Right atrium auricular region (tissue), 2 donors: ENCODE data around the gene ETS1. TPM values are rescaled to one million over a fixed set of nuclear protein-coding genes. Genes with fewer than 3 reads are reported as not detected.

Source experiments
- DNase-seq: peaks from one replicate; pipeline ENCODE4 v3.0.0-alpha.2; 2019; ENCODE audit warnings: low spot score
- H3K27ac ChIP-seq, 2 donors: fragments of 200-600 bp; sonication (generic); 1 replicate in 1 of 2; 2 replicates in 1 of 2; pipeline ENCODE4 v1.5.1; 2016 to 2019
- H3K27me3 ChIP-seq, 2 donors: fragments of 200-600 bp; sonication (generic); one replicate each; pipeline versions ENCODE4 v1.5.1 to v1.6.0; 2017 to 2019
- H3K36me3 ChIP-seq: fragments of 200-600 bp; sonication (generic); one replicate; pipeline ENCODE4 v1.5.1; 2016
- H3K4me1 ChIP-seq, 2 donors: fragments of 200-600 bp; sonication (generic); one replicate each; pipeline versions ENCODE4 v1.5.1 to v1.6.0; 2017 to 2019
- H3K4me3 ChIP-seq, 2 donors: fragments of 200-600 bp; sonication (generic); 1 replicate in 1 of 2; 2 replicates in 1 of 2; pipeline ENCODE4 v1.5.1; 2017 to 2019; ENCODE audit warnings: mild to moderate bottlenecking in 1 of 2, moderate library complexity in 1 of 2
- H3K9me3 ChIP-seq, 2 donors: fragments of 200-600 bp; sonication (generic); one replicate each; pipeline ENCODE4 v1.5.1; 2019
- CTCF ChIP-seq, 2 donors: fragments of 200-600 bp; sonication (generic); IDR thresholded peaks; one replicate each; pipeline ENCODE4 v1.5.1; 2019; ENCODE audit warnings: antibody characterized with exemption in 2 of 2
- total RNA-seq, 2 donors: library from RNA; depleted of rRNA; stranded (reverse); fragments of >200 nt; gene quantifications; one replicate each; pipeline ENCODE4 v1.1.0, GENCODE V29; 2016

Gene ETS1
- total RNA-seq, 2 donors from 2014 or later = 37.9 to 46.6 TPM

DNA sequence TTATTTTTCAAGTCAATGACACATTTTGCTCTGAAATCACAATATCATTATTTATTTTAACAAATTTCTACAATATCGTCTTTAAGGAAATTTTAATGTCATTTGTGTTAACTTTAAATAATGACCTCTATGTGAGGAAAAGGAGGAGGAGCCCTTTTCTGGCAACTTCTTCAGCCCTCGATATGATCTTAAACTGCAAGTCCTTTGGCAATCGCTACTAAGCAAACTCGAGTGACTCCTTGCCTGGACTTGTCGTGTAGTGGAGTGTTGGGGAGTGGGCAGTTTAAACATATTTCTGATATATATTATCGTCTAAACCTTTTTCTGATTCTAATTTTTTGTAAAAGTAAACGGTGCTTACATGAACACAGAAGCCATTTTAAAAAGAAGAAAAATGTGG is 16.7 kb downstream of the ETS1 start:
- H3K27ac ChIP-seq = peak overlapping the region in 1 of 2 donors; percentile 36
- H3K27me3 ChIP-seq = no peaks in the 10 kb centered on the region

GRCh38 chr11:128569291-128569690 is 18.1 kb downstream of the ETS1 start:
- H3K36me3 ChIP-seq = no peaks in the 10 kb centered on the region
- no peaks in the 10 kb centered on the region for H3K27me3 ChIP-seq
- H3K4me3 ChIP-seq = no peak overlapping the region
- DNase-seq = no peak
- H3K9me3 ChIP-seq = peaks cover 0 to under 1% of the 10 kb centered on the region in 2 donors
- H3K27ac ChIP-seq = peak overlapping the region in 1 of 2 donors; percentile 59
- H3K4me1 ChIP-seq = peaks cover 0 to 4% of the 10 kb centered on the region in 2 donors
- no peak for TF ChIP-seq CTCF (IDR thresholded peaks at IDR 0.05)

More for the DNA sequence above, 16.7 kb downstream of the ETS1 start:
- TF ChIP-seq CTCF (IDR thresholded peaks at IDR 0.05) = no peak
- Histone ChIP-seq H3K9me3 (peaks cover 0 to 3% of the 10 kb centered on the region in 2 donors), H3K4me1 (peaks cover 0 to 5% of the 10 kb centered on the region in 2 donors), H3K4me3 (no peak overlapping the region), H3K36me3 (no peaks in the 10 kb centered on the region)
- DNase-seq = no peak

- no peak for DNase-seq
- Histone ChIP-seq H3K27me3 (no peaks in the 10 kb centered on the region), H3K4me1 (peaks cover 0 to 12% of the 10 kb centered on the region in 2 donors), H3K4me3 (no peak overlapping the region), H3K36me3 (no peaks in the 10 kb centered on the region), H3K27ac (peak overlapping the region; percentile 36 to 59), H3K9me3 (no peaks in the 10 kb centered on the region)
- TF ChIP-seq CTCF (IDR thresholded peaks at IDR 0.05) = no peak
These were observed 19.1 kb downstream of the ETS1 start for GRCh38 chr11:128568166-128568778.

DNA sequence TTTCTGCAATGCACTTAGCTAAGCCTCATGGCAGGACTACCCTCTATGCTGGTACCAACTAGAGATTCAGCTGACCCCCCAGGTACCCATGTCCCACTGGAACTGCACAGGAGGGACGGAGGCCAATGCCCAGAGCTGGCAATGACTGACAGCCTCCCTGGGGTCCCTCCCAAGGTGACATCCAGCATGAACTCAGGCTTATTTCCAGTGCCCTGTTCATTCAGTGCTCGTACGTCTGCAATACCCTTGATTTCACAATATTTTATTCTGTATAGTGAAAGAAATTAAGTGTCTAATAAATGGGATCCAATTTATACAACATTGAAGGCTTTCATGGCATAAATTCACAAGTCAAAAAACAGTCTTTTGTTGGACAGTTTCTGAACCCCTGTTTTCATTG is 20.2 kb downstream of the ETS1 start:
- Histone ChIP-seq H3K4me3 (no peak overlapping the region), H3K36me3 (no peaks in the 10 kb centered on the region), H3K4me1 (peaks cover 0 to 12% of the 10 kb centered on the region in 2 donors), H3K27ac (no peak overlapping the region), H3K9me3 (no peaks in the 10 kb centered on the region), H3K27me3 (no peaks in the 10 kb centered on the region)
- DNase-seq = no peak
- no peak for TF ChIP-seq CTCF (IDR thresholded peaks at IDR 0.05)

- no peak overlapping the region for H3K4me3 ChIP-seq
- no peaks in the 10 kb centered on the region for H3K36me3 ChIP-seq
- TF ChIP-seq CTCF (IDR thresholded peaks at IDR 0.05) = no peak
- H3K9me3 ChIP-seq = no peaks in the 10 kb centered on the region
- no peak for DNase-seq
- no peak overlapping the region for H3K27ac ChIP-seq
- H3K27me3 ChIP-seq = no peaks in the 10 kb centered on the region
- H3K4me1 ChIP-seq = peaks cover 0 to 12% of the 10 kb centered on the region in 2 donors
These were observed 21.5 kb downstream of the ETS1 start for GRCh38 chr11:128565881-128566280.
